DND-41 (cell line): ENCODE data around the gene NUP85.
A peak's percentile ranks its signal among the peaks of the same experiment; 100 is the strongest.

ENCODE experiments used
- ATAC-seq: fragments of 200-7000 bp; cut with Tn5 transposase; 3 replicates; pipeline ENCODE4 v1.9.1; 2021; ENCODE audit warnings: low read depth; ENCODE audit not compliant: insufficient read depth
- DNase-seq: peaks from one replicate; pipeline ENCODE4 v3.0.0-alpha.2; 2020
- H2AFZ ChIP-seq: 2 replicates; pipeline ENCODE4 v1.6.0; 2012; ENCODE audit warnings: low read depth, low read length
- H3K27ac ChIP-seq: 2 replicates; pipeline ENCODE4 v1.5.1; 2012; ENCODE audit warnings: low read length, inconsistent platforms
- H3K27me3 ChIP-seq: fragments of 200-600 bp; sonication (generic); 2 replicates; pipeline ENCODE4 v1.6.0; 2012; ENCODE audit warnings: low read length, mild to moderate bottlenecking, inconsistent platforms; ENCODE audit not compliant: insufficient read depth, poor library complexity
- H3K36me3 ChIP-seq: 2 replicates; pipeline ENCODE4 v1.5.1; 2012; ENCODE audit warnings: low read length, inconsistent platforms; ENCODE audit not compliant: insufficient read depth
- H3K4me1 ChIP-seq: 2 replicates; pipeline ENCODE4 v1.5.1; 2012; ENCODE audit warnings: mild to moderate bottlenecking, low read length; ENCODE audit not compliant: insufficient read depth
- H3K4me2 ChIP-seq: 2 replicates; pipeline ENCODE4 v1.6.0; 2012; ENCODE audit warnings: mild to moderate bottlenecking, moderate library complexity, low read length, inconsistent platforms; ENCODE audit not compliant: insufficient read depth
- H3K4me3 ChIP-seq, 2 experiments: fragments of 200-600 bp in 1 of 2; shearing (Covaris generic) in 1 of 2; 2 replicates each; pipeline ENCODE4 v1.5.1; 2012 to 2016; ENCODE audit warnings: inconsistent platforms in 2 of 2, low read length in 2 of 2, mild to moderate bottlenecking in 2 of 2, low read depth in 1 of 2, moderate library complexity in 1 of 2
- H3K79me2 ChIP-seq: 2 replicates; pipeline ENCODE4 v1.6.0; 2012; ENCODE audit warnings: low read length, inconsistent platforms; ENCODE audit not compliant: insufficient read depth
- H3K9ac ChIP-seq: 2 replicates; pipeline ENCODE4 v1.6.0; 2012; ENCODE audit warnings: low read depth, mild to moderate bottlenecking, inconsistent platforms, low read length, moderate library complexity
- H3K9me3 ChIP-seq: 2 replicates; pipeline ENCODE4 v1.5.1; 2012; ENCODE audit warnings: low read length, moderate library complexity, mild to moderate bottlenecking, inconsistent platforms; ENCODE audit not compliant: insufficient read depth, severe bottlenecking
- H4K20me1 ChIP-seq: 2 replicates; pipeline ENCODE4 v1.6.0; 2012; ENCODE audit warnings: low read length; ENCODE audit not compliant: insufficient read depth
- CTCF ChIP-seq: IDR thresholded peaks from 2 replicates; pipeline ENCODE4 v1.5.1; 2012; ENCODE audit warnings: borderline replicate concordance, low read length, moderate library complexity, mild to moderate bottlenecking; ENCODE audit not compliant: poor library complexity, severe bottlenecking; ENCODE audit errors: extremely low read depth
- EZH2 ChIP-seq: IDR thresholded peaks from 3 replicates; pipeline ENCODE4 v1.6.1; 2012; ENCODE audit warnings: borderline replicate concordance, low read depth, mild to moderate bottlenecking, moderate library complexity, low read length, inconsistent platforms; ENCODE audit not compliant: severe bottlenecking

NUP85 gene

GRCh38 chr17:75207760-75208159 lies 2.3 kb downstream of the NUP85 start:
- TF ChIP-seq EZH2 (no peak), CTCF (no peak)
- Histone ChIP-seq H3K27me3 (no peaks in the 10 kb centered on the region), H3K27ac (no peak overlapping the region), H3K79me2 (peaks cover 74% of the 10 kb centered on the region), H2AFZ (no peak overlapping the region), H4K20me1 (peaks cover 4% of the 10 kb centered on the region; the same call in 1 of the 2 replicates), H3K36me3 (peaks cover 44% of the 10 kb centered on the region), H3K4me2 (peak overlapping the region; percentile 77), H3K4me1 (peaks cover 28% of the 10 kb centered on the region), H3K9ac (no peak overlapping the region), H3K4me3 (no peak overlapping the region; a peak in 1 of 4 replicates), H3K9me3 (no peaks in the 10 kb centered on the region)
- DNase-seq (no peak), ATAC-seq (no peak)

DNA sequence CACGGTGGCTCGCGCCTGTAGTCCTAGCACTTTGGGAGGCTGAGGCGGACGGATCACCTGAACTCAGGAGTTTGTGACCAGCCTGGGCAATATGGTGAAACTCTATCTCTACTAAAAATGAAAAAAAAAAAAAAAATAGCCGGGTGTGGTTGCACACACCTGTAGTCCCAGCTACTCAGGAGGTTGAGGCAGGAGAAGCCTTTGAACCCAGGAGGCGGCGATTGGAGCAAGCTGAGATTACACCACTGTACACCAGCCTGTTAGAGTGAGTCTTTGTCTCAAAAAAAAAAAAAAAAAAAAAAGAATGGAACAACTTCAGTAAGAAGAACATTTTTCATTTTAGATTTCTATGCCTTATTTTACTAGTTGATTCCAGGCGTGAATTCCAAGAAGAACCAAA lies 2.7 kb downstream of the NUP85 start:
- no peak overlapping the region for H3K9ac ChIP-seq
- H3K79me2 ChIP-seq: peaks cover 77% of the 10 kb centered on the region
- H3K4me2 ChIP-seq: peak overlapping the region; percentile 77
- ATAC-seq (no peak), DNase-seq (no peak)
- H3K27ac ChIP-seq: no peak overlapping the region
- no peak overlapping the region; a peak in 1 of 4 replicates for H3K4me3 ChIP-seq
- peaks cover 28% of the 10 kb centered on the region for H3K4me1 ChIP-seq
- H4K20me1 ChIP-seq: peaks cover 4% of the 10 kb centered on the region; the same call in 1 of the 2 replicates
- TF ChIP-seq EZH2: no peak
- TF ChIP-seq CTCF: no peak
- no peak overlapping the region for H2AFZ ChIP-seq
- no peaks in the 10 kb centered on the region for H3K9me3 ChIP-seq
- no peaks in the 10 kb centered on the region for H3K27me3 ChIP-seq
- peaks cover 48% of the 10 kb centered on the region for H3K36me3 ChIP-seq

GRCh38 chr17:75209061-75209460 lies 3.6 kb downstream of the NUP85 start:
- peaks cover 55% of the 10 kb centered on the region for H3K36me3 ChIP-seq
- DNase-seq: no peak
- H3K9ac ChIP-seq: no peak overlapping the region

More at GRCh38 chr17:75209061-75209460, 3.6 kb downstream of the NUP85 start:
- H3K9me3 ChIP-seq: no peaks in the 10 kb centered on the region
- no peak overlapping the region for H3K4me3 ChIP-seq
- H3K4me1 ChIP-seq: peaks cover 26% of the 10 kb centered on the region
- no peak overlapping the region for H3K27ac ChIP-seq
- H2AFZ ChIP-seq: no peak overlapping the region
- no peak for TF ChIP-seq EZH2
- no peak for TF ChIP-seq CTCF
- H4K20me1 ChIP-seq: peaks cover 4% of the 10 kb centered on the region; the same call in 1 of the 2 replicates
- peak overlapping the region; percentile 31; the same call in 1 of the 2 replicates for H3K4me2 ChIP-seq
- ATAC-seq: no peak
- no peaks in the 10 kb centered on the region for H3K27me3 ChIP-seq
- peaks cover 75% of the 10 kb centered on the region for H3K79me2 ChIP-seq
